ENCODE results near the gene NFYC.

NFYC gene

GRCh38 chr1:40687661-40688060 is 3.8 kb upstream of the NFYC start:
- no peak for TF ChIP-seq GATA3 (IDR thresholded peaks at IDR 0.05; ENCODE audit: low read depth, low read length)
- no peak for TF ChIP-seq GATA2 (IDR thresholded peaks at IDR 0.05; ENCODE audit: low read depth, low read length)

DNA sequence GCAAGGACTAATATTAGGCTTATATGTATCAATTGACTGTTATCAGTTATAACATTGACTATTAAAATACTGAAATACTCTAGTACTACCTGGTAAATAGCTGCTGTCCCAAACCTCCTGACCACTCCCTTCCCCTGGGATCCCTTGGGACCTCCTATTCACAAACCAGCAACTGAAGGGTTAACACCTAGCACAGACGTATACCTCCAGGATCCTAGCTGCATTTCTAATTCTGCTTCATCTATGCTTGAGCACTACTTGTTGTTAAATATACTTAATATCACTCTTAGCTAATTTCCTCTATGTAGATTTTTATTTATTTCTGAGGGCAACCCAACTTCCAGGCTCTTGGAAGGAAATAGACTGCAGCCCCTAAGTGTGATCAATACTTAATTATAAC is 1.8 kb upstream of the NFYC start:
- TF ChIP-seq GATA2 (IDR thresholded peaks at IDR 0.05; ENCODE audit: low read depth, low read length) (no peak), GATA3 (IDR thresholded peaks at IDR 0.05; ENCODE audit: low read depth, low read length) (no peak)

DNA sequence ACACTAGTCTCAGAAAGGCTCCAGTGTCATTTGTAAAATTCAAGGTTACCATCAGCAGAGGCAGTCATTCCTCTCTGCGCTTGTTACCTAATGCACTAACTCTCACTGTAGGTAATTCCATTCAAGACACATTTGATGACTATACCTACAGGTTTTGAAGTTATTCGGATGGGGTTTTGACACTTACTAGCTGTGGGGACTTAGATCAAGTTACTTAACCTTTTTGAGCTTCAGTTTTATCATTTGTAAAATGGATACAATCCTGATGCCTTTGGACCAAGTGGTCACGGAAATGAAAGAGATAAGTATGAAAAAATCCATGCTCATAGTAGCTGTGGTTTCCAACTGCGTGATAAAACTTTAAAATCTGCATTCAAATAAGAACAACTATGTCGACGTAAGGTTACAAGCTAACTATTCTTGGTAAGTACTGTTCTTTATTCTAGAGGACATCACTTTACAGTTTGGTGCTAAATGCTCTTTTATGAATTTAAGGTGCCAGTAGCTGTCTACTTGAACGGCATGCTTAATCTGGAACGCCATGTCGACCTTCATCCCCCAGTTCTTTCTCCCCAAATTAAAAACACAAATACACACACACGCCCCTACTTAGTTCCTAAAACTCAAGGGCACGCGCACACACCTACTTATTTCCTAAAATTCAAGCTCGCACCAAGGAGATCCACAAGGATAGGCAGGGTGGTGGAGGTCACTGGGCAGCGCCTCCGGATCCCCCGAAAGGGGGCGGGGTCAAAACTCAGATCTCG is 550 bp upstream of the NFYC start:
- TF ChIP-seq GATA3 (IDR thresholded peaks at IDR 0.05; ENCODE audit: low read depth, low read length) (no peak), GATA2 (IDR thresholded peaks at IDR 0.05; ENCODE audit: low read depth, low read length) (no peak)

DNA sequence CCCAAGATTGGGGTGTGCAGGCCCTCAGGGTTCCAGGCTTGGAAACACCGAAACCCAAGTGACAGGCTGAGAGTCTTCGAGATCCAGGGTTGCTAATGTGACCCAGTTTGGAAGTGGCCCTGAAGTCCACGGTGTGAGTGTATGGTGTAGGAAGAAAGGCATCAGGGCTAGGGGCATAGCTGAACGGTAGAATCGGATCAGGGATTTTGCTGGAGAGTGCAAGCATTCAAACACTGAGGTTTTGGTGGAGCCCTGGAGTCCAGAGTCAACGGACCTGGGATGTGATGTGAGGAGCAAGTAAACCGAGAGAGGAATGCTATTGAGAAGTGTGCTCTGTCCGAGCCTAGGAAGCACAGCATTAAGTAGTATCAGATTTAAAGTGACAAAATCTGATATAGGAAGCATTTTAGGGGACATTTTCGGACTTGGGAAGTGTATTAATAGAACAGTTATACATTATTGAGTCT is 958 bp downstream of the NFYC start:
- TF ChIP-seq GATA2 (IDR thresholded peaks at IDR 0.05; ENCODE audit: low read depth, low read length) (no peak), GATA3 (IDR thresholded peaks at IDR 0.05; ENCODE audit: low read depth, low read length) (no peak)

DNA sequence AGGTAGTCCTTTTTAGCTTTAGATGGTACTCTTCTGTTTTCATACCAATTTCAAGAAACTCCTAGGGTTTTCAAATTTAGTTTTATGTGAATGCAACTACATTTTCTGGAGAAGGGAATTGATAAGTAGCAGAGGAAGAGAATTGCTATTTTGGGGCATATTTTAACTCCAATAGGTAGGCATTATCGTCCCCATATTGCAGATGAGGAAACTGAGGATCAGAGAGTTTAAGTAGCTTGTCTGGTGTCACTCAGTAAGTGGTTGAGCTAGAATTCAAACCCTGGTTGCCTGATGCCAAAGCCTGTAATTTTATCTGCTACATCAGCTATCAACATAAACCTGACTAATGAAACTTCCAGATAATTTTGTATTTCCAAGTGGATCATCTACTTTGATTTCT is 1.9 kb downstream of the NFYC start:
- TF ChIP-seq GATA2 (IDR thresholded peaks at IDR 0.05; ENCODE audit: low read depth, low read length) (no peak), GATA3 (IDR thresholded peaks at IDR 0.05; ENCODE audit: low read depth, low read length) (no peak)

DNA sequence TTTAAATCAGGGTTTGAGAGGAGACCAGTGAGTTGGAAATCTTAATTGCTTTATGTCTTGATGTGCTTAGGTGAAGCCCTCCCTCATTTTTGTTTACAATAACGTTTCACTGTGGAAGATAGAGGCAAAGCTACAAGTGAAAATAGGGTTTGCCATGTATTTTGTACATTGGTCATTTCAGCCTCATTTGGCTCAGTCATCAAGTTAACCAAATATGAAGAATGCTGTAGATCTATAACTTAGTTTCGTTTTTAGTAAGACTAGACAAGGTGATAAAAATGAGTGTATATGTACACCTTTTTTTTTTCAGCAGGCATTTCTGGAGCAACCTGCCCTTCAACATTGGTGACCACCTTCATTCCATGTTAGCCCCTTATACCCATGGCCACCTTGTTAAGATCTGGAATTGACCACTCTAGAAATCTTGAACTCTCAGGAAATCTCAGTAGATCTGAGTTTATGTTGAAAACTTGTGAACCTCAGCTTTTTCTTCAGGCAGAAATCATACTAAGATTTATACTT is 2.9 kb downstream of the NFYC start:
- no peak for TF ChIP-seq GATA3 (IDR thresholded peaks at IDR 0.05; ENCODE audit: low read depth, low read length)

DNA sequence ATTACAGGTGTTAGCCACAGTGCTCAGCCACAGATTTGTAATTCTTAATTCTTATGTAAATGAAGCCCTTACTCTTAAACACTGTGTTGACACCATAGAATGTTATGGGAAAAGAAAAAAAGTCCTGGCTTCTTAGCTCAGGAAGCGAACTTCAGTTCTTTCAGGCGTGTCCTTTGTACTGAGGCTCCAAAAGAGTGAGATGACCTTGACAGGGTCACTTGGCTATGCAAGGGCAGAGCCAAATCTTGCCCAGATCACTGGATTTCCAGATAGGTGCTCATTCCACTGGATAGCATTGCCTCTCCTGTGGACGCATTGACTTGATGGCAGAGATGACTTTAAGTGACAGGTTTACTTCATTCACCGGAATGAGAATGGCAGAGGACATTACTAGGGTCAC is 4.8 kb downstream of the NFYC start:
- no peak for TF ChIP-seq GATA3 (IDR thresholded peaks at IDR 0.05; ENCODE audit: low read depth, low read length)
- no peak for TF ChIP-seq GATA2 (IDR thresholded peaks at IDR 0.05; ENCODE audit: low read depth, low read length)

DNA sequence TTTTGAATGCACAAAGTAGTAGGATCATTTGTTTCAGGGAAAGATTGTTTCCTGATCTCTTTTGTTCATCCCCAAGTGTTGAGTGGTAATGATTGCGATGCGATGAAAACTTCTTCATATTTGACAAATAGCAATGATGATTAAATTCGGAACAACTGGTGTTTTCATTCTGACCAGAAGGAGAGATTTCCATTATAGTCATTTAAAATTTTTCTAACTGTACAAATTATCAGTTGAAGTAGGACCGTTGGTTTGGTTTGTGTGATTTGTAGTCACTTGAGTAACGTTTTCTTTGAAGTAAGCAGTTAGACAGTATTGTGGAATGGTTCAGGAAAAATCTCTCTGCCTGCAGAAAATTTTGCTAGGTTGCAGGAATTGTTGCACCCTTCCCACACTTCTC is 5.9 kb downstream of the NFYC start:
- no peak for TF ChIP-seq GATA2 (IDR thresholded peaks at IDR 0.05; ENCODE audit: low read depth, low read length)
- TF ChIP-seq GATA3 (IDR thresholded peaks at IDR 0.05; ENCODE audit: low read depth, low read length): no peak

DNA sequence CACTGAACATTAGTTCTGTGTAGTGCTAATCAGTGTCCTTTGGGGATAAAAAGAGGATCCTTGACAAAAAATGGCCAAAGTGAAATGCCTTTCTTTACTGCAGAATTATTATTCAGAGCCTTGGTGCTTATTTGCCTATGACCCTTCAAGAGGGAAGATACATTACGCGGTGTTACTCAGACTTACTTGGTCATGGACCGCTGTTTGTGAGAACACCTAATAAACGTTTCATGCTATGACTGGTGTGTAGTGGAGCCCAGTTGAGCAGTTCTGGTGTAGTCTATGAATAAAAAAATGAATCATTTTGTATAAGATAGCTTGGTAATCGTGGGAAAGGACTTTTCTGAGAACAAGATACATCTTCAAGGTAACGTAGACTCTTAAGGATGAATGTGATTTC is 8.3 kb downstream of the NFYC start:
- TF ChIP-seq GATA3 (IDR thresholded peaks at IDR 0.05; ENCODE audit: low read depth, low read length) (no peak), GATA2 (IDR thresholded peaks at IDR 0.05; ENCODE audit: low read depth, low read length) (no peak)

- no peak for TF ChIP-seq GATA2 (IDR thresholded peaks at IDR 0.05; ENCODE audit: low read depth, low read length)
- no peak for TF ChIP-seq GATA3 (IDR thresholded peaks at IDR 0.05; ENCODE audit: low read depth, low read length)
Measured at GRCh38 chr1:40701684-40702083, 10.2 kb downstream of the NFYC start.

GRCh38 chr1:40703316-40703715 is 11.8 kb downstream of the NFYC start:
- TF ChIP-seq GATA3 (IDR thresholded peaks at IDR 0.05; ENCODE audit: low read depth, low read length) (no peak), GATA2 (IDR thresholded peaks at IDR 0.05; ENCODE audit: low read depth, low read length) (no peak)

GRCh38 chr1:40704817-40705733 is 13.6 kb downstream of the NFYC start:
- TF ChIP-seq GATA3 (IDR thresholded peaks at IDR 0.05; ENCODE audit: low read depth, low read length) (no peak), GATA2 (IDR thresholded peaks at IDR 0.05; ENCODE audit: low read depth, low read length) (no peak)

DNA sequence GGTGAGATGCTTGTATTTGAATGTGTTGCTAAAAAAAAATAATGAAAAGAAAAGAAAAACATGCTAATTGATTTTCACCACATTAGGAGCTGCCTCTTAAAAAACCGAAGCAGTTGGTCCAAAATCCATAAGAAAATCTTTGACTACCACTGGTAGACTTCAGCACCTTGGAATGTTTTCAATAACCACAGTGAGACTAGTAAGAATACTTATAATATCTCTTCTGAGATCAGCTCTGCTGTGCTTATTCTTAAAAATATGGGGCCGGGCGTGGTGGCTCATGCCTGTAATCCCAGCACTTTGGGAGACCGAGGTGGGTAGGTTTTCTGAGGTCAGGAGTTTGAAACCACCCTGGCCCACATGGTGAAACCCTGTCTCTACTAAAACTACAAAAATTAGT is 15.1 kb downstream of the NFYC start:
- TF ChIP-seq GATA2 (IDR thresholded peaks at IDR 0.05; ENCODE audit: low read depth, low read length) (no peak), GATA3 (IDR thresholded peaks at IDR 0.05; ENCODE audit: low read depth, low read length) (no peak)

DNA sequence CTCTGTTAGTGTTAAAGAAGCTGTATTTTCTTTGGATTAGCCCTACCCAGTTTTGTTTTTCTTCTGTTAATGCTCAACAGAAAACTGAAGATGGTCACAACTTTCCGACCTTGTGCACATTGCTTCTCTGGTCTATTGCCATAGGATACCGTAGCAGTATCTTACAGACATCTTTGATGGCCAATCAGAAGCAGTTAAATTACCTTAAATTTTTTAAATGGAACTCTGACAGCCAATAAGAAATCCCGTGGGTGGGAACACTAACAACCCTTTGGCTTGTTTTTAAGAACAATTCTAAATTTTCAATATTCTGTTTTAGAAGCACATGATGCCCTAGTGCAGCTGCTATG is 17.2 kb downstream of the NFYC start:
- TF ChIP-seq GATA3 (IDR thresholded peaks at IDR 0.05; ENCODE audit: low read depth, low read length) (no peak), GATA2 (IDR thresholded peaks at IDR 0.05; ENCODE audit: low read depth, low read length) (no peak)

Measured in SH-SY5Y (cell line).